NCI-H748 (cell line): ENCODE measurements around the gene FAM53A.
"Not testable (repeated sequence)": the region's sequence is repeated elsewhere in the genome, so short reads cannot be mapped to it uniquely, and the experiment has no call there.

Source experiments
- DNase-seq: peaks from one replicate; lab custom pipeline; 2025; ENCODE audit not compliant: unreplicated experiment; lab: John Stamatoyannopoulos, UW

Gene FAM53A

GRCh38 chr4:1640716-1641503 is 43.2 kb downstream of the FAM53A start:
- DNase-seq, result not testable (repeated sequence)

- DNase-seq, result no peak
These were observed 43.9 kb downstream of the FAM53A start for GRCh38 chr4:1640190-1640589.

- DNase-seq, result no peak
These were observed 44.7 kb downstream of the FAM53A start for GRCh38 chr4:1639299-1639868.

GRCh38 chr4:1638873-1639272 is 45.2 kb downstream of the FAM53A start:
- DNase-seq, result no peak

- no peak for DNase-seq
These were observed 45.9 kb downstream of the FAM53A start for GRCh38 chr4:1638272-1638598.

- DNase-seq, result no peak
These were observed 46.4 kb downstream of the FAM53A start for GRCh38 chr4:1637580-1638271.

GRCh38 chr4:1636490-1637211 is 47.5 kb downstream of the FAM53A start:
- no peak for DNase-seq

- no peak for DNase-seq
These were observed 48.6 kb downstream of the FAM53A start for GRCh38 chr4:1635464-1635863.

- no peak for DNase-seq
These were observed 50.1 kb downstream of the FAM53A start for GRCh38 chr4:1633993-1634392.

GRCh38 chr4:1632109-1633104 is 51.7 kb downstream of the FAM53A start:
- no peak for DNase-seq

- no peak for DNase-seq
These were observed 53.0 kb downstream of the FAM53A start for GRCh38 chr4:1631136-1631535.

GRCh38 chr4:1630266-1630665 is 53.8 kb downstream of the FAM53A start:
- no peak for DNase-seq

GRCh38 chr4:1629699-1630083 is 54.4 kb downstream of the FAM53A start:
- DNase-seq, result no peak

- peak; percentile 5 for DNase-seq
These were observed 55.0 kb downstream of the FAM53A start for GRCh38 chr4:1628892-1629698.

GRCh38 chr4:1627417-1628313 is 56.4 kb downstream of the FAM53A start:
- DNase-seq, result no peak

- no peak for DNase-seq
These were observed 57.2 kb downstream of the FAM53A start for GRCh38 chr4:1626941-1627340.

- DNase-seq, result no peak
These were observed 58.0 kb downstream of the FAM53A start for GRCh38 chr4:1626151-1626550.

GRCh38 chr4:1625600-1626138 is 58.4 kb downstream of the FAM53A start:
- no peak for DNase-seq
